ENCODE measurements around the gene CHRNA5.
"Not testable (repeated sequence)": the region's sequence is repeated elsewhere in the genome, so short reads cannot be mapped to it uniquely, and the experiment has no call there.

The CHRNA5 gene

DNA sequence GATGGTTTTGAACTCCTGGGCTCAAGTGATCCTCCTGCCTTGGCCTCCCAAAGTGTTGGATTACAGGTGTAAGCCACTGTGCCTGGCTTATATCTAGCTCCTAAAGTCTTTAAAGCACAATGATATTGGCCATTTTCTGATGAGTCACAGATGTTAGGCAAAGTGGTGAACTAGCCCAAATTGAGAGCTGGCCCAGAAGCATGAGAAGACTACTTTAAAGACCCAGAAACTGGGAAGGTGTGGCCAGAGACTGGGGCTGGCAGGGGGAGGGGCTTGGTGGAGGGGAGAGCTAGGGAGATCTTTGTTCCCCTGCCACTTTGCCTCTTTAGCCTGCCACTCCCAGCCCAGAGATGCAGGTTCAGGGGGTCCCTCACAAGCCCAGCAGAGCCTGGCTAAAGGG is 33.9 kb downstream of the CHRNA5 start:
- H3K4me3 ChIP-seq (ENCODE audit: low read depth, low read length) = no peak overlapping the region
- TF ChIP-seq, protein P1, sequence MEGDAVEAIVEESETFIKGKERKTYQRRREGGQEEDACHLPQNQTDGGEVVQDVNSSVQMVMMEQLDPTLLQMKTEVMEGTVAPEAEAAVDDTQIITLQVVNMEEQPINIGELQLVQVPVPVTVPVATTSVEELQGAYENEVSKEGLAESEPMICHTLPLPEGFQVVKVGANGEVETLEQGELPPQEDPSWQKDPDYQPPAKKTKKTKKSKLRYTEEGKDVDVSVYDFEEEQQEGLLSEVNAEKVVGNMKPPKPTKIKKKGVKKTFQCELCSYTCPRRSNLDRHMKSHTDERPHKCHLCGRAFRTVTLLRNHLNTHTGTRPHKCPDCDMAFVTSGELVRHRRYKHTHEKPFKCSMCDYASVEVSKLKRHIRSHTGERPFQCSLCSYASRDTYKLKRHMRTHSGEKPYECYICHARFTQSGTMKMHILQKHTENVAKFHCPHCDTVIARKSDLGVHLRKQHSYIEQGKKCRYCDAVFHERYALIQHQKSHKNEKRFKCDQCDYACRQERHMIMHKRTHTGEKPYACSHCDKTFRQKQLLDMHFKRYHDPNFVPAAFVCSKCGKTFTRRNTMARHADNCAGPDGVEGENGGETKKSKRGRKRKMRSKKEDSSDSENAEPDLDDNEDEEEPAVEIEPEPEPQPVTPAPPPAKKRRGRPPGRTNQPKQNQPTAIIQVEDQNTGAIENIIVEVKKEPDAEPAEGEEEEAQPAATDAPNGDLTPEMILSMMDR (IDR thresholded peaks at IDR 0.05; ENCODE audit: low read depth, low read length) = no peak

DNA sequence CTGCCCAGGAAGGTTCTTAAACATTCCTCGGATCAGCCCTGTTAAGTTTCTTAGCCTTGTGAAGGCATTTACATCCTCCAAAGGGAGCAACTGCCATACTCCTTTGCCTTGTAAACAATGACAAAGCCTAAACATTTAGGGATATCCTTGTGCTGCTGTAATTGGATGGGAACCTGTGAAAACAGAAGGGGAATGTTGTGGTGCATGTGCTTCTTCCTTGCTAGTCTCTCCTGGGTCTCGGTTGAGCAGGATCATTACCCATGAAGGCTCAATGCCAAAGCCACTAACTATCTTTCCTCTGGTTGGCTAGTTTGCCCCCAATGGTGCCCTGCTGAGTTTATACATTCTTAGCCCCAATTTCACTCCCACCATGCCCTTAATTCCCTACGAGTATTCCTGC is 38.1 kb downstream of the CHRNA5 start:
- TF ChIP-seq, protein P1 (IDR thresholded peaks at IDR 0.05; ENCODE audit: low read depth, low read length) = no peak
- H3K4me3 ChIP-seq (ENCODE audit: low read depth, low read length) = no peak overlapping the region

DNA sequence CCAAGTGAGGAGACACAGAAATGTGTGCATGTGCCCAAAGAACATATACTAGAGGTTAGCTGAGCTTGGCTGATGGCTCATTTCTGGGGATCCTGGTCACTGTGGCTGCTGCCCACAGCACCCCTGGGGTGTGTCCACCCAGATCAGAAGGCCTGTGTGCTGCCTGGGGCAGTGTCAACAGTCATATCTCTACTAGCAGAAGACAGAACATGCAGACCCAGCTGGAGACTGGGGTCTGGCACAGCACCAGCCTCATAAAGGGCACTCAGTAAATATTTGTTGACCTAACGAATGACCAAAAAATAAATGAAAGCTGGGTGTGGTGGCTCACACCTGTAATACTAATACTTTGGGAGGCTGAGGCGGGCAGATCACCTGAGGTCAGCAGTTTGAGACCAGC is 39.1 kb downstream of the CHRNA5 start:
- H3K4me3 ChIP-seq (ENCODE audit: low read depth, low read length) = no peak overlapping the region
- TF ChIP-seq, protein P1 (IDR thresholded peaks at IDR 0.05; ENCODE audit: low read depth, low read length) = no peak

DNA sequence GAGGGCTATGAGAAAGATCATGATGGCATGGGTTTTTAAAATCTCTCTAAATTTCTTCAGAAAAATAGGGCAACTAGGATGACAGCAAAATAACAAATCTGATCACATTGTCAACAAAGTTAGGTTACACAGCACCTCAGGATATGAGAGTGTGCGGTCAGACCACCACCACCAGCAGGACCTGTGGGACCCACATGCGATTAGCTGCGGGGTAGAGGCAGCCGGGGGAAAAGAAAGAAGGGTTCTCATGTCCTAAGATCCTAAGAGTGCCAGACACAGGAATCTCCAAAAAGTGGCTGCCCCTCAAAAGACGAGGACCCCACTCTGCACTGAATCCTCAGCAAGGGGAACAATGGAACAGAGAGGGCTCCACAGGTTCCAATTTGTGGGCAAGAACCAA is 39.9 kb downstream of the CHRNA5 start:
- TF ChIP-seq, protein P1 (IDR thresholded peaks at IDR 0.05; ENCODE audit: low read depth, low read length) = no peak
- no peak overlapping the region for H3K4me3 ChIP-seq (ENCODE audit: low read depth, low read length)

DNA sequence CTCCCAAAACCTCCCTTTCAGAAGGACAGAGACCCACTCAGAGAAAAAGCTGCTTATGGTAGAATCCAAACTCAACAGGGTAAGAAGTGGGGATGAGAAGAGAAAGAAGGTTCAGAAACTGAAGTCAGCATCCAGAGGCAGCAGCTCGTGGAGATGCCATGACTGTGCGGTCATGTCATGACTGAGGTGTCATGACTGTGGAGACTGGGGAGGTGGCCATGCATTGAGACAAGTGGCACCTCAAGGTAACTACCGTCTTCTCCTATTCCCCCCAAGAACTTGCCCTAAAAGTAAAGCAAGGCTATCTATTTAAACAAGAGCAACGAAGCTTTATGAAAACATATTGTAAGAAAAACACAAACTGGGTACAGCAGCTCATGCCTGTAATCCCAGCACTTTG is 40.4 kb downstream of the CHRNA5 start:
- no peak overlapping the region for H3K4me3 ChIP-seq (ENCODE audit: low read depth, low read length)
- TF ChIP-seq, protein P1 (IDR thresholded peaks at IDR 0.05; ENCODE audit: low read depth, low read length) = no peak

DNA sequence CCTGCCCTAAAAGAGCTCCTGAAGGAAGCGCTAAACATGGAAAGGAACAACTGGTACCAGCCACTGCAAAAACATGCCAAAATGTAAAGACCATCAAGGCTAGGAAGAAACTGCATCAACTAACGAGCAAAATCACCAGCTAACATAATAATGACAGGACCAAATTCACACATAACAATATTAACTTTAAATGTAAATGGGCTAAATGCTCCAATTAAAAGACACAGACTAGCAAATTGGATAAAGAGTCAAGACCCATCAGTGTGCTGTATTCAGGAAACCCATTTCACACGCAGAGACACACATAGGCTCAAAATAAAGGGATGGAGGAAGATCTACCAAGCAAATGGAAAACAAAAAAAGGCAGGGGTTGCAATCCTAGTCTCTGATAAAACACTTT is 44.2 kb downstream of the CHRNA5 start:
- H3K4me3 ChIP-seq (ENCODE audit: low read depth, low read length) = not testable (repeated sequence)

DNA sequence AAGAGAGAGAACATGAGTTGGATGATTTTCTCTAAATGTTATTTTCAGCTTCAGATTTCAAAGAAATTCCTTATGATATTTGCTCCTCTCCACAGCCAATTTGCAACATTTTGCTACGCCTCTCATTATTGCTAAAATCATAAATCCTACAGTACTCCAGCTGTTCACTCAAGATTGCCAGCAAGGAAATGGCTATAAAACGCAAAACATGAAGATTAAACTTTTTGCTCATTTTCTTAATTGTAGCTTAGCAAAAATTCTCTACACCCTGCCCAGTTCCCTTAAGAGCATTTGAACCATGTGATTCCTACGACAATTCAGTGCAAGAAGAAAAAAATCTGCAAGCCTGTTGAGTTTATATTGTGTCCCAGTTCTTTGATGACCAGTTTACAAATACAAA is 48.7 kb downstream of the CHRNA5 start:
- TF ChIP-seq, protein P1 (IDR thresholded peaks at IDR 0.05; ENCODE audit: low read depth, low read length) = no peak
- no peak overlapping the region for H3K4me3 ChIP-seq (ENCODE audit: low read depth, low read length)

DNA sequence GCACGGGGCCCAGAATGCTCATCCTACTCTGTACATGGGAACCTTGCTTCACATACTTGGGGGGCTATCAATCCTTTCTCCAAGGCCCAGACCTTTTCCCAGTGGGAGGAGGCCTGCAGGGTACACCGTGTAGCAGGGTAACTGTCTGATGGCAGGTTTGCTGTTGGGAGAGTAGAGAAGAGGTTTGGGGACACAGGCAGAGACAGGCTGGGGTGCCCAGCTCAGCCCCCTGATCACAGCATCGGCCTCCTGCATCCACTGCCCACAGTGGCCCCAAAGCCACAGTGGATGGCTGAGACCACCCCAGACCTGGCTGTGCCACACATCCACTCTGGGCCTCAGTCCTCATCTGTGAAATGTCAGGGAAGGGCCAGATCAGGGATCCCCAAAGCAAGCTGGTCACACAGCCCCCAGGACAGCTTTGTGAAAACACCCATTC is 49.9 kb downstream of the CHRNA5 start:
- TF ChIP-seq, protein P1 (IDR thresholded peaks at IDR 0.05; ENCODE audit: low read depth, low read length) = no peak
- H3K4me3 ChIP-seq (ENCODE audit: low read depth, low read length) = no peak overlapping the region

Data from WI38 (cell line).